ENCODE results near the gene DOCK9. TPM values are rescaled to one million over a fixed set of nuclear protein-coding genes. Genes with fewer than 3 reads are reported as not detected.

Gene DOCK9
- total and polyA plus RNA-seq, 9 of the 15 experiments (the other 6 are each of a cell fraction or from before 2014, with no cell fraction given), result 3.5 to 25.3 (median 16.7) TPM

DNA sequence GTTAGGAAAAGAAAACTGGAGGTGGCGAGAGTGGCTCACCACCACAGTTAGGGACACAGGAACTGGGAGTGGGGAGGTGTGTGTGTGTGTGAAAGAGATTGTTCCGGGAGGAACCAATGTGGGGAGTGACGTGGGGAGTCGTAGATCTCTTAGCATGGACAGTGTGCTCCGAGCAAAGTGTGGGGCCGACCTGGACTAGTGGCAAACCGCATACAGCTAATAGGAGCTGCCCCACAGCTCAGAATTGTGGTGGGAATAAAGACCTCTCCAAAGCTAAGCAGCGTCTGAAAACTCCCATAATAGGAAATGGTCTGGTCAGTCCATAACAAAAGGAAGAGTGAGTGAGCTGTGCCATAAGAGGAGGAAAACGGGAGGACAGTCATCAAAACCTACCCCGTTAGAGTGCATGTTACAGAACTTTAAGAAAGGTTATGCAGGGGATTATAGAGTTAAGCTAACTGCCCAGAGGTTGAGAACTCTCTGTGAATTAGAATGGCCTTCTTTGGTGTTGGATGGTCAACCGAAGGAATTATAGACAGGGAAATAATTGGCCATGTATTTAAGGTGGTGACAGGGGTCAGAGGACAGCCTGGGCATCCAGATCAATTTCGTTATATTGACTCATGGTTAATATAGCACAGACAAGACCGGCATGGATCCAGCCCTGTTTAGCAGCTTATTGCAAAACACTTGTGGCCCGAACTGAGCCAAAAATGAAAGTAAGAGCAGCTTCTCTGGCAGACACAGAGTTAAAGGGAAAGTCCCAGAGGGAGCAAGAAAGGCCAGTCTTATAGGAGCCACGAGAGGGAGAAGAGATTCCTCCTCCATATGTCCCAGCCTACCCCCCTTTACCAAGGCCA lies 216.5 kb downstream of the DOCK9 start (continued):
- no peak for TF ChIP-seq EZH2 (IDR thresholded peaks at IDR 0.05; ENCODE audit: borderline replicate concordance, low read depth, low read length)
- TF ChIP-seq ZZZ3 (IDR thresholded peaks at IDR 0.05), result no peak
- TF ChIP-seq, protein P1, sequence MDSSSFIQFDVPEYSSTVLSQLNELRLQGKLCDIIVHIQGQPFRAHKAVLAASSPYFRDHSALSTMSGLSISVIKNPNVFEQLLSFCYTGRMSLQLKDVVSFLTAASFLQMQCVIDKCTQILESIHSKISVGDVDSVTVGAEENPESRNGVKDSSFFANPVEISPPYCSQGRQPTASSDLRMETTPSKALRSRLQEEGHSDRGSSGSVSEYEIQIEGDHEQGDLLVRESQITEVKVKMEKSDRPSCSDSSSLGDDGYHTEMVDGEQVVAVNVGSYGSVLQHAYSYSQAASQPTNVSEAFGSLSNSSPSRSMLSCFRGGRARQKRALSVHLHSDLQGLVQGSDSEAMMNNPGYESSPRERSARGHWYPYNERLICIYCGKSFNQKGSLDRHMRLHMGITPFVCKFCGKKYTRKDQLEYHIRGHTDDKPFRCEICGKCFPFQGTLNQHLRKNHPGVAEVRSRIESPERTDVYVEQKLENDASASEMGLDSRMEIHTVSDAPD (CRISPR knock-in tag; IDR thresholded peaks at IDR 0.05), result no peak

DNA sequence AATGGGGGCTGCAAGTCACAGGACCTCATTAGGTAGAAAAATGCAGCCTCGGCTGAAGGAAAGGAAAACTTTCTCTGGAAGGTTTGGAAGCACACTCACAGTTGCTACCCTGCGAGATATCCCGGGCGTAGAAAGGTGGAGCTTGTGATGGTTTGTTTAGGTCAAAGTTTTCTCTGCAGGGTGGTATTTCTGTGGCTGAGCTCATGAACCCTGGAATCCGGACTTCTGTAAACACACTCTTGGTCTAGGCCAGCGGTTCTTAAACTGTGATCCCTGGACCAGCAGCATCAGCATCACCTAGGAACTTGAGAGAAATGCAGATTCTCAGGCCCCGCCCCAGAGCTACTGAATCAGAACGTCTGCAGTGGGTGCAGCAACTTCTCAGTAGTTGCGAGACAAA lies 222.1 kb downstream of the DOCK9 start:
- H3K9me3 ChIP-seq (replicated peaks; ENCODE audit: control insufficient read depth, insufficient read depth, low read depth, low read length), result no peaks in the 10 kb centered on the region
- no peak for FAIRE-seq
- ChIA-PET CTCF (ENCODE audit: low intra/inter-chr PET ratio) (no interaction called here), POLR2A (no interaction called here)
- H3K4me2 ChIP-seq (ENCODE audit: insufficient read depth, low read length), result no peak overlapping the region
- H3K27ac ChIP-seq (ENCODE audit: extremely low read depth, low read depth, low read length), result no peak overlapping the region
- no peak overlapping the region for H2AFZ ChIP-seq (ENCODE audit: low read depth, low read length)
- no peak for TF ChIP-seq SLC30A9 (CRISPR knock-in tag; IDR thresholded peaks at IDR 0.05)
- no peak for TF ChIP-seq ZNF444 (CRISPR knock-in tag; IDR thresholded peaks at IDR 0.05)
- no peak for TF ChIP-seq PHB2 (IDR thresholded peaks at IDR 0.05; ENCODE audit: low read depth)
- no peak for TF ChIP-seq FOXK2 (conservative IDR thresholded peaks at IDR 0.05 in 1 of 2, IDR thresholded peaks at IDR 0.05 in 1 of 2; ENCODE audit: low read depth in 2 of 2)
- TF ChIP-seq GTF2F1 (IDR thresholded peaks at IDR 0.05; ENCODE audit: low read depth, low read length), result no peak
- H3K9me1 ChIP-seq (ENCODE audit: control insufficient read depth, insufficient read depth, low read length), result no peaks in the 10 kb centered on the region
- no peak for DNase-seq (ENCODE audit: extremely low read depth in 1 of 4, low spot score in 3 of 4)
- intact Hi-C loops (cut with micrococcal nuclease) (no loop called here), in situ Hi-C loops (cut with MboI) (no loop called here)
- H3K36me3 ChIP-seq (ENCODE audit: control insufficient read depth, insufficient read depth, low read length), result no peaks in the 10 kb centered on the region
- peaks cover 0 to 4% of the 10 kb centered on the region in 2 experiments; a peak in 1 of 5 replicates for H3K4me1 ChIP-seq (replicated peaks in 1 of 2; ENCODE audit: control insufficient read depth in 2 of 2, insufficient read depth in 2 of 2, low read length in 2 of 2)
- no peak overlapping the region for H3K9ac ChIP-seq (ENCODE audit: insufficient read depth in 1 of 2, low read depth in 2 of 2, low read length in 2 of 2)
- H4K20me1 ChIP-seq (replicated peaks; ENCODE audit: control insufficient read depth, insufficient read depth, low read length), result no peaks in the 10 kb centered on the region
- no peak overlapping the region for H3K4me3 ChIP-seq
- 1% methylated on average over 8 of the region's 9 CpGs for WGBS (ENCODE audit: insufficient coverage, low coverage, missing lambda C conversion rate)
- no TSS peak for BruUV-seq (replicated peaks)
- ATAC-seq, result no peak
- peaks cover 3 to 38% of the 10 kb centered on the region in 2 experiments; a peak in 4 of 5 replicates for H3K27me3 ChIP-seq (ENCODE audit: control insufficient read depth in 2 of 2, insufficient read depth in 2 of 2, low read length in 2 of 2)
- no peaks in the 10 kb centered on the region for H3K79me2 ChIP-seq (ENCODE audit: control insufficient read depth, insufficient read depth, low read length)

All from K562 (cell line).